Stimulated activated CD4-positive, alpha-beta T cell treated with anti-CD3 and anti-CD28 coated beads, Interleukin-4, amount 100 ng/mL, for 48 hours (primary cell): ENCODE results near the gene TP73.

Experiments
- DNase-seq, 2 donors: peaks; one replicate each; pipeline ENCODE4 v3.0.0-alpha.2; 2020; ENCODE audit warnings: low read depth in 2 of 2

Gene TP73

DNA sequence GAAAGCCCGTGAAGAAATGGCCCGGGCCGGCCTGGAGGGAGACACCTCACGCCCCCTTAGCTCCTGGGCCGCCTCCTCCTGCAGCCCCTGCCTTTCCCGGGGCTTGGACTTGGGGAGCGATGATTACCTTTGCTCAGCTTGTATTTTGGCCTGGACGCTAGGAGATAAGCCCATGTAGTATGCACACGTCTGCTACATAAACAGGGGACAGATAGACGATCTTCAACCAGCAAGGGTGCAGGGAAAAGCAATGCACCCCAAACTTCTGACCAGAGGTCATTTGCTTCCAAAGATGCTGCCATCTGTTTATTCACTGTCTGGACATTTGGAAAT lies 936 bp downstream of the TP73 start:
- no peak for DNase-seq

DNA sequence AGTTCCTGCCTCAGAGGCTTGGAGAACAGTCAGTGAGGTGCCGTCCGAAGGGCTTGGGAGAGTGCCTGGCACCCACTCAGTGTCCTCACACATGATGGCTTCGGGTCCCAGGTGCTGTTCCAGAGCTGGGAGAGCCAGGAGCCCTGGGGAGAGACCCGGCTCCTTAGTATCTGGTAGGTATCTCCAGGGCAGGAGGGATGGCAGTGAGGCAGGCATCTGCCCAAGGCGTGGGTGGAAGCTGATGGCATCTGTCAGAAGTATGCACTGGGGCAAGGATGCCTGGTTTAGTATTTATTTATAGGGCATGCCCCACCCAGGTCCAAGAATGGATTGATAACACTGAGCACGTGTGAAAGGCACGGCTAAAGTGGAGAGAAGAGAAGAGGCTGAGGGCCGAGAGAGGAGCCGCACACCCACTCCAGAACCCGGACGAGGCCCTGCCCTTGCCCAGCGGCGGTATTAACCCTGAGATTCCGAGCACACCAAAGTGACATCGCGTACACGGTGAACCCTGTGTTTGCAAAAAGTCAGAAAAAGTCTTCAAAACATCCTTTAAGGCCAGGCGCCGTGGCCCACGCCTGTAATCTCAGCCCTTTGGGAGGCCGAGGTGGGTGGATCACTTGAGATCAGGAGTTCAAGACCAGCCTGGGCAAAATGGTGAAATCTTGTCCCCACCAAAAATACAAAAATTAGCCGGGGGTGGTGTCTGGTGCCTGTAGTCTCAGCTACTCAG lies 2.4 kb downstream of the TP73 start:
- no peak for DNase-seq

- no peak for DNase-seq
These were observed 4.3 kb downstream of the TP73 start for GRCh38 chr1:3656450-3657095.

DNA sequence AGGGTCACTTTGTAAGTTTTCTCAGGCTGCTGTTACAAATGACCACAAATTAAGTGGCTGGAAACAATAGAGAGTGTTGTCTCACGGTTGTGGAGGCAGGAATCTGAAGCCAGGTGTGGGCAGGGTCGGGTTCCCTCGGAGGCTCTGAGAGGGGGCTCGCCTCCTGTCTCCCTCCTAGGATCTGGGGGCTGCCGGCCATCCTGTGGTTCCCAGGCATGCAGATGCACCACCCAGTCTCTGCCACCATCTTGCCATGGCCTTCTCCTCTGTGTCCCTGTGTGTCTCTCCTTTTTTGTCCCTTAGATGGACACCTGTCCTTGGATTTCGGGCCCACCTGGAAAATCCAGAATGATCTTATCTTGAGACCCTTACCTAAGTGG lies 4.8 kb downstream of the TP73 start:
- no peak for DNase-seq

- DNase-seq, result no peak
These were observed 5.4 kb downstream of the TP73 start for GRCh38 chr1:3657578-3658230.

DNA sequence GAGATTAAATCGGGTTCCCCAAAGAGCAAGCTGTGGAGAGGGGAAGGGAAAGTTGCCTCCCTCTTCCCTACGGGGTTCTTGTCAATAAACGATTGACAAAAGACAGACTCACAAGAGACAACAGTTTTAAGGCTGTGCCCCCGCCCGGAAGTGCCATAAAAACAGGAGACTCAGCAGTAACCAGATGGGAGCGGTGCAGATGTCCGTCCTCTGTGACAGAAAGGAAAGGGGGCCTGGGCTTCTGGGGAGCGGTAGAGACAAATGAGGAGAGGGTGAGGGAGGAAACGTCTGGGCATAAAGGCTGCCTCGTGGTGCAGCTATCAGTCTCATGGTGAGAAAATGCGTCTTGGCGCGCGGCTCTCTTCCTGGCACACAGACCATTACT lies 5.9 kb downstream of the TP73 start:
- no peak for DNase-seq

- no peak for DNase-seq
These were observed 6.8 kb downstream of the TP73 start for GRCh38 chr1:3659093-3659492.

DNA sequence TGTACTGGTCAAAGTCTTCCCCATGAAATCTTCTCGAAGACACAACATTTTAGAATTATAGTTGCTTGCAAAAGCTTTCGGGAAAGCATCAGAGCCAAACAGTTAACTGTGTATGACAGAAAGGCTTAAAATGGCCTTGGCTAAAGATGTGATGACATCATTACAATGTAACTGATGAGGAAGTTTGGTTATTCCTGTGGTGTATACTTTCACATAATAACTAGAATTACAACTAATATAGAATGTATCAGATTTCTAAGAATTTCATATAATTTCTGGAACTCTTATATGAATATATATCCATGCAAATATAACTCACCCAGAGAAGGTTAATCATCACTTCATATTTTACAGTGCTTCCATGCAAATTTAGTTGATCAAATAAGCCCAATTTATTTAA lies 8.4 kb downstream of the TP73 start:
- DNase-seq, result no peak

DNA sequence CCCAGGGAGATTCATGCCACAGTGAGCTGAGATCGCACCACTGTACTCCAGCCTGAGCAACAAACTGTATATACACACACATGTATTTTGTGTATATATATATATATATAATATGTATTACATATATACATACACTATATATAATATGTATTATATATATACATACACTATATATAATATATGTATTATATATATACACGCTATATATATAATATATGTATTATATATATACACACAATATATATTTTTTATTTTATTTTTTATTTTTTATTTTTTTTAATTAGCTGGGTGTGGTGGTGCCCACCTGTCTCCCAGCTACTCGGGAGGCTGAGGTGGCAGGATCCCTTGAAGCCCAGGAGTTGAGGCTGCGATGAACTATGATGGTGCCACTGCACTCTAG lies 9.3 kb downstream of the TP73 start:
- no peak for DNase-seq

DNA sequence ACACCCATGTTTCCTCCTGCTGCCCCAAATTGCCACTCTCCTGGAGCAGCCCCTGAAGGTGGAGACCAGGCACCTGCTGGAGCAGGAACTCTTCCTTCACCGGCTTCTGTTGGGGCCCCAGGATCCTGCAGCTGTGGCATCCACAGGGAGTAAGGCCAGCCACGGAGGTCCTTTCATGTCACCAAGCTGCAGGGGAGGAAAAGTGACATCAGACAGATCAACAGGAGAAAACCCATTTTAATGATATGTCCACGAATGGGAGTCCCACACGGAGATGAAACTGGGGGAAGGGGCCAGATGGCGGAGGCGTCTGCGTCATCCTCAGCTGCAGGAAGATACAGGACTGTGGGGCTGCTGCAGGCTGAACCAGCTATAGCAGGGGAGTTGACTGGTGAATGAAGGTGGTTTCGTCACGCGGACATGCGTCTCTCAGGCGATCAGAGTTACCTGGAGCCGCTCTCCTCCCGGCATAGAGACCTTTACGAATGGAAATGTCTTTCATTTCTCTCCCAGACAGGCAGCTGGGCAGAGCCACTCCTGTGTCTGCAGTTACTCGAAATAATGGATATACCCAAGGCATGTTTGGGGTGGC lies 9.9 kb downstream of the TP73 start:
- DNase-seq, result no peak

DNA sequence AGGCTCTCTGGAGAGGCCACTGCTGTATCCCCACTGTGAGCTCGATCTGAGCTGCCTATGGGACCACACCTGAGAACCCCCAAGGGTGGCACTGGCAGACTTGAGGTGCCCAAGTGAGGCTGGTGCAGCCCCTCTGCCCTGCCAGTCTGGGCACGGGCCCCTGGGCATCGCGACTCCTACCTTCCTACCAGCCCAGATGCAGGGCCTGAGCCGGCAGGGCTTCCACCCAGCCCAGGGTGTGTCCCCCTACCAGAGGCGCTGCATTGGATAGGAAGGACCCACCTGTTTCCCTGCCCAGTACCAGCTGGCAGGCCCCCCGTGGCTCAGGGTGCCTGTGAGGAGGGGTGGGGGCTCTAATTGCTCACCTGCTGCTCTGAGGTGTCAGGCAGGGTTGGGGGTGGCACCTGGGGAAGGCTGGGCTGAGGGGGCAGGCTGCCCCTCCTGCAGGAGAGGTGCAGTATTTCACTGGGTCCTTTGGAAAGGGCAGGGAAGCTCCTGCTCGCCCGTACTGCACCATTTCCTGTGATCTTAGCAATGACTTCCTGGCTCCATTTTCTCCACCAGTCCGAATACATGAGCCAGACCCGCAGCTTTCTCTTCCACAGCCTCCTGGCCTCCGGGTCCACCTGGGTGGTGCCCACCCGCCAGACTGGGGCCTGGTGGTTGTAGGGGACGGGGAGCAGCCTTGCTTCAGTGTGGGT lies 11.8 kb downstream of the TP73 start:
- no peak for DNase-seq

- DNase-seq, result no peak
These were observed 12.5 kb downstream of the TP73 start for GRCh38 chr1:3664700-3665375.

- DNase-seq, result no peak
These were observed 15.8 kb downstream of the TP73 start for GRCh38 chr1:3668148-3668547.

- DNase-seq, result no peak
These were observed 16.4 kb downstream of the TP73 start for GRCh38 chr1:3668585-3669300.

DNA sequence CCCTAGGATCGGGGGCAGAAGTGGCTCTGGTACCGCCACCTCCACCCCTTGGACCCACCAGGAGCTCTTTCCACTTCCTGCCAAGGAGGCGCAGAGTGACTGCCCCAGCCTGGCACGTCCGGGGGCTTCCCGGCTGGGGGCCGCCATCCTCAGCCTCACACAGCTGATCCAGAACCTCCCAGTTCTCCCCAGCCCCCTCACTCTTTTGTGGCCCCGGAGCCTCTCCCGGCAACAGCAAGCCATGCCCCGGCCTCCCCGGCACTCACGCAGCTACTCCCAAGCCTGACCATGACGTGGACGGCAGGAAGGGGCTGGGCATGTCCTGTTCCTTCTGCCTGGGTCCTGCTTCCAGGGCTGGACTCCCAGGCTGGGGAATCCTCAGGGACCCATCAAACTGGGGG lies 17.1 kb downstream of the TP73 start:
- no peak for DNase-seq

DNA sequence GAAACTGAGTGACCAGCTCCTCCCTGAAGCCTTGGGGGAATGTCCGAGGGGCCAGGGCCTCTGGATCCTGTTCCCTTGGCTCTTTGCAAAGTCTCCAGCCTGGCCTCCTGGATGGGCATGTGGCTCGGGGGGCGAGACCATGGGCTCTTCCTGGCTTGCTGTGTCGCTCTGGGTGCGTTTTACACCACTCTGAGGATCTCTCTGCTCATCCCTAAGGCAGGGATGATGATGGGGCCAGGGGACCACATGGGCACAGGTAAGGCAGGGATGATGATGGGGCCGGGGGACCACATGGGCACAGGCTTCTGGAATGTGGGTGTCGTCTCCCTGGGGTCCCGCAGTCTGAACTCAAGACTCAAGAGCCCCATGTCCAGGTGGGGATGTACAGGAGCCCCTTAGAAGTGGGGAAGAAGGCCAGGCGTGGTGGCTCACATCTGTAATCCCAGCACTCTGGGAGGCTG lies 17.7 kb downstream of the TP73 start:
- DNase-seq, result no peak

- DNase-seq, result no peak
These were observed 18.5 kb downstream of the TP73 start for GRCh38 chr1:3670823-3671265.

DNA sequence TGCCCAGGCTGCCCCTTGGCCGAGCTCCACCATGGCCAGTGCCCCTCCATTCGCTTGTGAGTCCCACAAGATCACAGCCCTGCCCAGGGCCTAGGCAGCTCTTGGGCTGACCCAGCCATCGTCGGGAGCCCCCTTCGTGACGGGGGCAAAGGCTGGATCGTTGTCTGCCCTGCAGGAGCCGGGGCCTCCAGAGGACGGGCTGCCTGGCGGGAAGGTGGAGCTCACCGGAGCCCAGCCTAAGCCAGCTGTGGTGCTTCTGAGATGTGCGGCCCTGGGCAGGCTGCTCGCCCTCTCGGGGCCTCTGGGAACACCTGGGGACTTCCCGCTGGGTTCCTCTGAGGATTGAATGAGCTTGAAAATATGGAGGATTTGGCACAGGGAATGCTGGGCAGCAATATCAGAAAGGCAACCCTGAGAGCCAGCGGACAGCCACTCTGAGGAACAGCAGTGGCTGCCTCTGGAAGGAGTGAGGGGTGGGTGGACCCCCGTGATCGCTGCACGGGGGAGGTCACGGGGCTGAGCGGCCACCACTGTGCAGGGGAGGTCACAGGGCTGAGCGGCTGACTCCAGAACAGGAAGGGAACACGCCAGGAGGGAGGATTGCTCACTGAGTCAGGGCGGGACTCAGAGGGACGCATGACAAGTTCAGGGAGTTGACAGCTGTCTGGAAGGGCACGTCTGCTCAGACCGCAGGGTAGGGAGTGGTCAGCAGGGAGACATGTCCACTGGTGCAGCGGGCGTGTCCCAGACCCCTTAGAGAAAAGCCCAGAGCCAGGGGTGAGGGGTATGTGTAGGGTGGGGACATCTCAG lies 19.3 kb downstream of the TP73 start:
- no peak for DNase-seq

DNA sequence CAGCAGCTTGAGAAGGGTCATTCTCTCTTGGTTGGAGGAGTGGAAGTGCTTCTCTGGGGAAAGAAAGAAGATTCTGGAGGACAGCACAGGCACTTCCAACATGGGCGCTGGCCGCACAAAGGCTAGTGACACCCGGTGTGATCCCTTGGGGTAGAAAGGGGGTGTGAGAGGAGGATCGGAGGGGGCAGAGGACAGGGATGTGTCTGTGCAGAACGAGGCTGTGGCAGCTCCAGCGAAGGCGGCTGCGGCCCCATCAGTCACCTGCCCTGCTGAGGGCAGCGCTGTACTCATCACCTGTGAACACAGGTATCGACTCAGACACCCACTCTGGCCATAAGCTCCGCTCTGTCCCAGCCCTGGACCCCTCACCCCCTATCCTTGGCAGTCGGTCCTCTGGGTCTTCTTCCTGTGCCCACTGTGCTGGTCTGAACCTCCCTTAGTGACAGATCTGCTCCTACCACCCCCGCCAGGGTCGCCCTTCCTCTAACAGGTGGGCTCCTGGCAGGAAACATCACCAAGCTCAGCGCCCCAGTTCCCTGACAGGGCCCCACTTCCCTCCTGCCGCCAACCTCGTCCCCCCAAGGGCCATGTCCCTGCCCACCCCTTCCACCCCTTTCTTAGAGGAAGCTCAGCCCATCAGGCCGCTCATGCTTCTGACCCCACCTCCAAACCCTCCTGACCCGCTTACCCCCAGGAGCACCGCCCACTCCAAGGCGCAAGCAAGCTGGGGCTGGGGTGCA lies 20.1 kb downstream of the TP73 start:
- DNase-seq, result no peak
